Ascending aorta (tissue), 2 donors: ENCODE results near the gene PSTPIP1. TPM values are rescaled to one million over a fixed set of nuclear protein-coding genes. Genes with fewer than 3 reads are reported as not detected.
"Not testable (repeated sequence)": the region's sequence is repeated elsewhere in the genome, so short reads cannot be mapped to it uniquely, and the experiment has no call there.

Experiments used
- DNase-seq, 2 donors: peaks; one replicate each; pipeline ENCODE4 v3.0.0-alpha.2; 2019; ENCODE audit warnings: low spot score in 2 of 2
- H3K27ac ChIP-seq, 2 donors: fragments of 200-600 bp; sonication (generic); one replicate each; pipeline ENCODE4 v1.5.1; 2016 to 2017; ENCODE audit warnings: mild to moderate bottlenecking in 1 of 2
- H3K27me3 ChIP-seq: fragments of 200-600 bp; sonication (generic); one replicate; pipeline ENCODE4 v1.5.1; 2017
- H3K36me3 ChIP-seq, 2 donors: fragments of 200-600 bp; sonication (generic); one replicate each; pipeline ENCODE4 v1.5.1; 2016
- H3K4me1 ChIP-seq, 2 donors: fragments of 200-600 bp; sonication (generic); one replicate each; pipeline ENCODE4 v1.5.1; 2016 to 2017; ENCODE audit warnings: mild to moderate bottlenecking in 1 of 2
- H3K4me3 ChIP-seq, 2 donors: fragments of 200-600 bp; sonication (generic); one replicate each; pipeline ENCODE4 v1.5.1; 2016 to 2017; ENCODE audit warnings: mild to moderate bottlenecking in 1 of 2
- H3K9me3 ChIP-seq, 2 donors: fragments of 200-600 bp; sonication (generic); one replicate each; pipeline ENCODE4 v1.5.1; 2016
- intact Hi-C: fragments of 100-400 bp; cut with DNase I; formaldehyde crosslinking; loops from one replicate; pipeline ENCODE4 v1.15.1; 2023
- total RNA-seq: library from RNA; depleted of rRNA; stranded (reverse); fragments of >200 nt; gene quantifications from one replicate; pipeline ENCODE4 v1.1.0, GENCODE V29; 2016
- TF ChIP-seq, protein P1 (sequence below), 3 experiments: fragments of 200-600 bp in 2 of 3; fragments of 450-650 bp in 1 of 3; sonication (generic) in 2 of 3; IDR thresholded peaks; one replicate each; pipeline ENCODE4 v1.5.1; 2016 to 2019; ENCODE audit warnings: antibody characterized with exemption in 3 of 3, mild to moderate bottlenecking in 1 of 3, moderate library complexity in 1 of 3

PSTPIP1 gene
- total RNA-seq, 1 donor from 2014 or later = 14.6 TPM

DNA sequence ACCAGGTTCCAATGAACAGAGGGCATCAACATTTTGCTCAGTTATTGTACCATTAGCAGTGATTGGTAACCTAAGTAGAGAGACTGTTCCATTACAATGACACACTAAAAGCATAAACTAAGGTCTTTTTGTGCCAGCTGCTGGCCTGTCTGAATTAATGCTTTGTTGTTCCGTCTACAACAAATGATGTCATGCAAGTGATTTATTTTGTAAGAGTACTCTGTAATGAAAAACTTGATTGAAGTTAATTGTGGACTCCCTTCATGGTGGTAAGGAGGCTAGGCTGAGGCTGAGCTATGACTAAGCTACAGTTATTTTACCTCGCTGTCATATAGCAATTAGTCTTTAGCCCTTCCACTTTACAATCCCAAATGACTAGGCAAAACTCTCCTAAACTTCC, 40.2 kb upstream of the PSTPIP1 start:
- TF ChIP-seq, protein P1, sequence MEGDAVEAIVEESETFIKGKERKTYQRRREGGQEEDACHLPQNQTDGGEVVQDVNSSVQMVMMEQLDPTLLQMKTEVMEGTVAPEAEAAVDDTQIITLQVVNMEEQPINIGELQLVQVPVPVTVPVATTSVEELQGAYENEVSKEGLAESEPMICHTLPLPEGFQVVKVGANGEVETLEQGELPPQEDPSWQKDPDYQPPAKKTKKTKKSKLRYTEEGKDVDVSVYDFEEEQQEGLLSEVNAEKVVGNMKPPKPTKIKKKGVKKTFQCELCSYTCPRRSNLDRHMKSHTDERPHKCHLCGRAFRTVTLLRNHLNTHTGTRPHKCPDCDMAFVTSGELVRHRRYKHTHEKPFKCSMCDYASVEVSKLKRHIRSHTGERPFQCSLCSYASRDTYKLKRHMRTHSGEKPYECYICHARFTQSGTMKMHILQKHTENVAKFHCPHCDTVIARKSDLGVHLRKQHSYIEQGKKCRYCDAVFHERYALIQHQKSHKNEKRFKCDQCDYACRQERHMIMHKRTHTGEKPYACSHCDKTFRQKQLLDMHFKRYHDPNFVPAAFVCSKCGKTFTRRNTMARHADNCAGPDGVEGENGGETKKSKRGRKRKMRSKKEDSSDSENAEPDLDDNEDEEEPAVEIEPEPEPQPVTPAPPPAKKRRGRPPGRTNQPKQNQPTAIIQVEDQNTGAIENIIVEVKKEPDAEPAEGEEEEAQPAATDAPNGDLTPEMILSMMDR (IDR thresholded peaks at IDR 0.05) = no peak
- DNase-seq = no peak
- Histone ChIP-seq H3K9me3 (no peaks in the 10 kb centered on the region), H3K4me3 (no peak overlapping the region), H3K4me1 (no peaks in the 10 kb centered on the region), H3K36me3 (peaks cover 0 to 5% of the 10 kb centered on the region in 2 donors), H3K27me3 (no peaks in the 10 kb centered on the region), H3K27ac (no peak overlapping the region)
- intact Hi-C loops = no loop called here

DNA sequence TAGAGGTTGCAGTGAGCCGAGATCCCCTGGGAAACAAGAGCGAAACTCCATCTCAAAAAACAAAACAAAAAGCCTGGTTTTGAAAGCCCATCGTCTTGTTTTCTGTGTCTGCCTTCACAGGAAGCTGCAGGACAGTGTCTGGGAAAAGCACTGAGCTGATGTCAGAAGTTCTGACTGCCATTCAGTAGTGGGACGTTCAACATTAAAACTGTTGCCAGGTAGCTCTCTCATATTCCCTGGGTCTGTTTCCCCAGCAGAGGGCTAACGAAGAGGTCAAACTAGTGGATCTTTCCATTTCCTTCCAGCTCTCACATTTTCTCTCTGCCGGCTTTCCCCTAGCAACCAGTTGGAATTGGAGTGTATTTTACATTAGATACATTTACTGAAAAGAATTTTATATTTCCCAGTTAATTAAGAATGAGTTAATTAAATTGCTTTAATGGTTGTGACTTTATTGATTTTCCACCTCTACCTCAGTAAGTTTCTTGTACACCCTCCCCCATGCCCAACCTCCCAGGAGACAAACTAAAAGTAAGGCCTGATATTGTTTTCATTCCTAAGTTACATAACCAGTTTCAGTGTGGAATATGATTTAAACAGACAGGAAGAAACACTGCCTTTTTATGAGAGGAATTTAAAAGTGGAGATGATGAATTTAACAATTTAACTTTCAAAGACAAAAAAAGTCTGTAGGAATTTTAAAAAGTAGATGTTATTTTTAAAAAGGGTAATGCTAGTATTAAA, 33.5 kb upstream of the PSTPIP1 start:
- no peak for DNase-seq
- Histone ChIP-seq H3K27ac (peak overlapping the region; percentile 8 to 36), H3K36me3 (no peaks in the 10 kb centered on the region), H3K4me1 (peaks cover 7 to 40% of the 10 kb centered on the region in 2 donors), H3K4me3 (no peak overlapping the region), H3K27me3 (no peaks in the 10 kb centered on the region), H3K9me3 (no peaks in the 10 kb centered on the region)
- TF ChIP-seq, protein P1 (IDR thresholded peaks at IDR 0.05) = no peak
- intact Hi-C loops = no loop called here

DNA sequence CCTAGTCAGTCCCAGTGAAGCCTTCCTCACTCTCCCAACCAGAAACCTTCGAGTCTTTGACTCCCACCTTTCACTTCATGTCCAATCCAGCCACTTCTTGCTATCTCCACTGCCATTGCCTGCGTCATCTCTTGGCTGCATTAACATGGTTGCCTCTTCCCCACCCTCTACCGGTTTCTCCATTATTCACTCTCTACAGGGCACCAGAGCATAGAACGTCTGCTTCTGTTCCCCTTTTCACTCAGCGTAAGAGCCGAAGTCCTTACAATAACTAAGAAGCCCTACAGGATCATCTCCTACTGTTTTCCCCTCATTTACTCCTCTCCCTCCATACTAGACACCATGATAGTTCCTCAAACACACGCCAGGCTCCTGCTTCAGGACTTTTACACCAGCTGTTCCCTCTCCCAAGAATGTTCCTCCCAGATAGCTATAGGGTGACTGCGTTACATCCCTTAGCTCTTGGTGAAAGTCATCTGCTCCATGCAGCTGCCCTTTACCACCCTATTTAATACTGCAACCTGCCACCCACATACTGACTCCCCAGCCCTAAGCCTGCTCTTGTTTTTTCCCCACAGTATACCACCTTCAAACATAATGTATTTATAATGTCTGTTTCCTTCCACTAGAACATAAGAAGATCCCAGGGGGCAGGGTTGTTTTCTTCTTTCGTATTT, 32.5 kb upstream of the PSTPIP1 start:
- no peak for DNase-seq
- peaks cover 10 to 48% of the 10 kb centered on the region in 2 donors for H3K4me1 ChIP-seq
- no peaks in the 10 kb centered on the region for H3K9me3 ChIP-seq
- TF ChIP-seq, protein P1 (IDR thresholded peaks at IDR 0.05) = no peak
- no peak overlapping the region for H3K4me3 ChIP-seq
- no peaks in the 10 kb centered on the region for H3K36me3 ChIP-seq
- intact Hi-C loops = no loop called here
- no peaks in the 10 kb centered on the region for H3K27me3 ChIP-seq
- peak overlapping the region; percentile 81 to 88 for H3K27ac ChIP-seq

DNA sequence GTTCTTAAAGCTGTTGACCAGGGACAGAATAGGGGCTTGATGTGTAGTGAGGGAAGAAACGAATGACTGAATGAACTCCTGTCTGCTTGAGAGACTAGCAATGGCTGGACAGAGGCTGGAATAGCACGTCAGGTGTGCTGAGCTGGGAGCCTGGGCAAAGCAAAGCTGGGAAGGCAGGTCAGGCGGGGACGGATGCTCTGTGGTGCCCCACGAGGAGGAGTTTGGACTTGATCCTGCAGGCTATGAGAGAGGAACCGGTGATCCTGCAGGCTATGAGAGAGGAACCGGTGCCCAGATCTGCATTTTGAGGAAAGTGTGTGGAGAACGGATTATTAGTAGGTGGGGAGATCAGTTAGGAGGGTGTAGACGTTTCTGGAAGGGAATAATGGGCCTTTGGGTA, 31.3 kb upstream of the PSTPIP1 start:
- intact Hi-C loops = no loop called here
- Histone ChIP-seq H3K9me3 (no peaks in the 10 kb centered on the region), H3K4me1 (peaks cover 10 to 56% of the 10 kb centered on the region in 2 donors), H3K36me3 (no peaks in the 10 kb centered on the region), H3K27me3 (no peaks in the 10 kb centered on the region), H3K4me3 (peak overlapping the region in 1 of 2 donors; percentile 6), H3K27ac (peak overlapping the region; percentile 81 to 88)
- no peak for DNase-seq
- TF ChIP-seq, protein P1 (IDR thresholded peaks at IDR 0.05) = peak in 2 of 3 experiments; percentile 26 to 37

DNA sequence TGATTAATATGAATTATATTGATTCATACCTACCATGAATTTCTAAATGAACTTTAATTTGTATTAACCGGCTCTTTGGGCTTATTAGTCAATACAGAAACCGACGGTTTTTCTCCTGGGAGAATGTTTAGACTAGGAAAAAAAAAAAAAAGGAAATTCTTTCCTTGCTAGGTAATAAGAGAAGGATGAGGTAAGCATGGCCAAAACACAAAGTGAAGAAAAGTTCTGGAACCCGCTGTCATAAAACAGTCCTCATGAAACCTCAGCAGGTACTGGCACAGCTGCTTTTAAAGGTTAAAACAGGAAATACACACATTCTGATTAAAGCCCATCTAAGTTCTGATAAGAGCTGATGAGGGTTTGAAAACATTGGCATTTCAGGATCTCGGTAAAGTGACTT, 30.8 kb upstream of the PSTPIP1 start:
- intact Hi-C loops = no loop called here
- TF ChIP-seq, protein P1 (IDR thresholded peaks at IDR 0.05) = no peak
- peak overlapping the region; percentile 81 to 88 for H3K27ac ChIP-seq

DNA sequence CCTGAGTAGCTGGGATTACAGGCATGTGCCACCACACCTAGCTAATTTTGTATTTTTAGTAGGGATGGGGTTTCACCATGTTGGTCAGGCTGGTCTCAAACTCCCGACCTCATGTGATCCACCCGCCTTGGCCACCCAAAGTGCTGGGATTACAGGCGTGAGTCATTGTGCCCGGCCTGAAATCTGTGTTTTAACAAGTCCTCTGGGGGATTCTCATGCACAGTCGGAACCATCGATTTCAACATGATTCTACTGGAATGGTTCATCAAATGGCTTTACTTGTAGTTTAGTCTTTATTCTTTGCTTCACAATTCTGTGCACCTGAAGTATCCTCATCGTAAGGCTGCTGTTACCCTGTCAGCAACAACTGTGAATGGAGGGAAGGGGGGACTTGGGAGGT, 28.9 kb upstream of the PSTPIP1 start:
- H3K36me3 ChIP-seq, H3K27me3 ChIP-seq, H3K9me3 ChIP-seq, intact Hi-C loops, H3K4me3 ChIP-seq, DNase-seq: not testable (repeated sequence)
- Histone ChIP-seq H3K27ac (peak overlapping the region; percentile 81 to 88), H3K4me1 (peaks cover 10 to 56% of the 10 kb centered on the region in 2 donors)

More for the DNA sequence above, 30.8 kb upstream of the PSTPIP1 start:
- Histone ChIP-seq H3K27me3 (no peaks in the 10 kb centered on the region), H3K36me3 (no peaks in the 10 kb centered on the region), H3K9me3 (no peaks in the 10 kb centered on the region), H3K4me1 (peaks cover 10 to 56% of the 10 kb centered on the region in 2 donors), H3K4me3 (peak overlapping the region in 1 of 2 donors; percentile 6)
- DNase-seq = no peak
